ENCODE data around the gene BPIFB1.

- TF ChIP-seq EZH2phosphoT487 (IDR thresholded peaks at IDR 0.05; ENCODE audit: insufficient read depth, low read depth) = no peak
- TF ChIP-seq EZH2 (IDR thresholded peaks at IDR 0.05; ENCODE audit: insufficient read depth, poor library complexity, severe bottlenecking) = no peak
These were observed 33.9 kb downstream of the BPIFB1 start for GRCh38 chr20:33316958-33317357.
